K562 (cell line): ENCODE measurements around the gene NF1. TPM values are rescaled to one million over a fixed set of nuclear protein-coding genes. Genes with fewer than 3 reads are reported as not detected.

ENCODE experiments used
- BACH1 ChIP-seq: fragments of 200-800 bp; sonication (Bioruptor generic); IDR thresholded peaks from 2 replicates; pipeline ENCODE4 v1.6.1; 2016; ENCODE audit warnings: missing genetic modification characterization, missing compliant biosample characterization
- BDP1 ChIP-seq: IDR thresholded peaks from 3 replicates; pipeline ENCODE4 v1.6.1; 2011; ENCODE audit not compliant: insufficient read length, insufficient read depth
- BHLHE40 ChIP-seq: IDR thresholded peaks from 2 replicates; pipeline ENCODE4 v1.6.1; 2011; ENCODE audit warnings: low read length, improper control_type of control experiment
- CTBP1 ChIP-seq: fragments of 450-650 bp; IDR thresholded peaks from 2 replicates; pipeline ENCODE4 v1.6.1; 2016; ENCODE audit warnings: borderline replicate concordance
- ELK1 ChIP-seq: sonication (generic); formaldehyde crosslinking; IDR thresholded peaks from 2 replicates; pipeline ENCODE4 v1.8.1; 2022; ENCODE audit warnings: missing genetic modification reagents
- ETS2 ChIP-seq: IDR thresholded peaks from 2 replicates; pipeline ENCODE4 v1.6.1; 2016; ENCODE audit warnings: borderline replicate concordance, missing genetic modification characterization, mild to moderate bottlenecking, moderate library complexity, missing compliant biosample characterization; ENCODE audit not compliant: poor library complexity, severe bottlenecking
- FOXJ3 ChIP-seq: sonication (generic); formaldehyde crosslinking; IDR thresholded peaks from 2 replicates; pipeline ENCODE4 v1.4.0; 2020; ENCODE audit warnings: mild to moderate bottlenecking, missing genetic modification reagents
- GATA2 ChIP-seq: sonication (generic); formaldehyde crosslinking; IDR thresholded peaks from 2 replicates; pipeline ENCODE4 v1.4.0; 2020; ENCODE audit warnings: mild to moderate bottlenecking, missing genetic modification reagents
- GTF2A2 ChIP-seq: IDR thresholded peaks from 2 replicates; pipeline ENCODE4 v1.6.1; 2016; ENCODE audit warnings: mild to moderate bottlenecking, missing genetic modification characterization, missing compliant biosample characterization
- HNRNPH1 ChIP-seq: fragments of 200-400 bp; formaldehyde crosslinking; optimal IDR thresholded peaks from 2 replicates; pipeline ENCODE3; 2017; ENCODE audit warnings: low read depth, mild to moderate bottlenecking, low read length, moderate library complexity
- KLF13 ChIP-seq: fragments of 450-650 bp; IDR thresholded peaks from 2 replicates; pipeline ENCODE4 v1.6.1; 2016; ENCODE audit warnings: missing genetic modification characterization, low read depth, mild to moderate bottlenecking, missing compliant biosample characterization, moderate library complexity, borderline replicate concordance
- MYC ChIP-seq, 2 experiments: fragments of 250-450 bp in 1 of 2; sonication (Bioruptor Pico) in 1 of 2; IDR thresholded peaks; 2 replicates each; pipeline versions ENCODE4 v1.5.1 to v1.6.1; 2012 to 2021; ENCODE audit warnings: low read depth in 2 of 2, borderline replicate concordance in 1 of 2, improper control_type of control experiment in 1 of 2, low read length in 1 of 2, mild to moderate bottlenecking in 1 of 2, moderate library complexity in 1 of 2
- NCOA1 ChIP-seq: fragments of 450-650 bp; IDR thresholded peaks from 2 replicates; pipeline ENCODE4 v1.6.1; 2016; ENCODE audit warnings: low read depth
- NFE2L1 ChIP-seq: fragments of 450-650 bp; IDR thresholded peaks from 2 replicates; pipeline ENCODE4 v1.6.1; 2016; ENCODE audit warnings: missing genetic modification characterization, low read depth, mild to moderate bottlenecking, missing compliant biosample characterization, moderate library complexity, borderline replicate concordance
- NFIC ChIP-seq: fragments of 450-650 bp; IDR thresholded peaks from 2 replicates; pipeline ENCODE4 v1.6.1; 2017; ENCODE audit warnings: mild to moderate bottlenecking, inconsistent platforms
- PTRF ChIP-seq: fragments of 450-650 bp; IDR thresholded peaks from 2 replicates; pipeline ENCODE4 v1.6.1; 2016; ENCODE audit warnings: mild to moderate bottlenecking, missing genetic modification characterization, missing compliant biosample characterization
- RBM14 ChIP-seq: fragments of 200-400 bp; formaldehyde crosslinking; IDR thresholded peaks from 2 replicates; pipeline ENCODE4 v1.6.1; 2018; ENCODE audit warnings: low read depth, mild to moderate bottlenecking, low read length, moderate library complexity, borderline replicate concordance; ENCODE audit not compliant: insufficient read depth
- RNF2 ChIP-seq: sonication (generic); IDR thresholded peaks from 2 replicates; pipeline ENCODE4 v1.6.1; 2016
- SREBF2 ChIP-seq: sonication (generic); formaldehyde crosslinking; IDR thresholded peaks from 2 replicates; pipeline ENCODE4 v1.4.0; 2020; ENCODE audit warnings: mild to moderate bottlenecking, missing genetic modification reagents
- TAF7 ChIP-seq: fragments of 450-650 bp; IDR thresholded peaks from 2 replicates; pipeline ENCODE4 v1.6.1; 2016; ENCODE audit warnings: missing genetic modification characterization, missing compliant biosample characterization
- TCF7L2 ChIP-seq: fragments of 150-350 bp; IDR thresholded peaks from 2 replicates; pipeline ENCODE4 v1.6.1; 2016; ENCODE audit warnings: low read depth, mild to moderate bottlenecking, low read length, moderate library complexity
- TRIM25 ChIP-seq: fragments of 450-650 bp; IDR thresholded peaks from 2 replicates; pipeline ENCODE4 v1.7.0; 2016; ENCODE audit warnings: borderline replicate concordance
- XRCC3 ChIP-seq: fragments of 450-650 bp; IDR thresholded peaks from 2 replicates; pipeline ENCODE4 v1.6.1; 2017; ENCODE audit warnings: mild to moderate bottlenecking, moderate library complexity
- ZFP1 ChIP-seq: fragments of 450-650 bp; formaldehyde crosslinking; IDR thresholded peaks from 2 replicates; pipeline ENCODE4 v1.4.0; 2020; ENCODE audit warnings: mild to moderate bottlenecking, mixed read lengths
- ZFX ChIP-seq: sonication (generic); formaldehyde crosslinking; IDR thresholded peaks from 2 replicates; pipeline ENCODE4 v1.8.0; 2022; ENCODE audit warnings: mild to moderate bottlenecking, missing genetic modification reagents, moderate library complexity
- ZKSCAN3 ChIP-seq: fragments of 250-450 bp; sonication (Bioruptor Pico); IDR thresholded peaks from 2 replicates; pipeline ENCODE4 v1.4.0; 2020
- ZNF133 ChIP-seq: fragments of 250-450 bp; sonication (Bioruptor Pico); IDR thresholded peaks from 2 replicates; pipeline ENCODE4 v1.4.0; 2020; ENCODE audit warnings: mild to moderate bottlenecking
- ZNF143 ChIP-seq: sonication (generic); formaldehyde crosslinking; IDR thresholded peaks from 2 replicates; pipeline ENCODE4 v1.9.0; 2022; ENCODE audit warnings: mild to moderate bottlenecking, missing genetic modification reagents
- polyA plus RNA-seq, 8 experiments: library from polyadenylated mRNA; depleted of rRNA in 4 of 8; stranded (reverse) in 5 of 8; unstranded in 3 of 8; fragments of >200 nt; fragmentation: Nextera tagmentation in 2 of 8; fragmentation: Illumina TruSeq in 1 of 8; extraction: Ambion mirVana in 2 of 8; extraction: Trizol in 1 of 8; gene quantifications; 2 replicates each; pipeline versions ENCODE4 v1.2.1 to v1.2.3, GENCODE V29; 2011 to 2014; ENCODE audit warnings: inconsistent platforms in 1 of 8, missing spikeins in 1 of 8
- total RNA-seq, 7 experiments: library from RNA; depleted of rRNA in 6 of 7; stranded (reverse); fragments of >200 nt in 6 of 7; fragmentation: Illumina TruSeq in 2 of 7; extraction: Trizol in 2 of 7; gene quantifications; 2 replicates each; pipeline versions ENCODE4 v1.2.1 to v1.2.3, GENCODE V29; 2011 to 2021; ENCODE audit warnings: low replicate concordance in 1 of 7

NF1 gene
- total and polyA plus RNA-seq, 9 of the 15 experiments (the other 6 are each of a cell fraction or from before 2014, with no cell fraction given): 3.4 to 41.9 (median 24.3) TPM

GRCh38 chr17:31308372-31309334 lies 213.9 kb downstream of the NF1 start (continued):
- TF ChIP-seq FOXJ3 (CRISPR knock-in tag) (no peak), MYC (IDR thresholded peaks at IDR 0.05; ENCODE audit: low read depth, low read length) (no peak), MYC (CRISPR knock-in tag; IDR thresholded peaks at IDR 0.05; ENCODE audit: borderline replicate concordance, low read depth) (no peak), CTBP1 (0 out of 2 replicates have a peak, but pooled peaks have one; percentile 16), ELK1 (CRISPR knock-in tag) (no peak), SREBF2 (CRISPR knock-in tag) (no peak), KLF13 (no peak), TRIM25 (no peak), ZNF133 (CRISPR knock-in tag) (no peak), TAF7 (tag) (no peak), NFE2L1 (tag) (no peak), HNRNPH1 (no peak), TCF7L2 (no peak), ZFX (CRISPR knock-in tag) (no peak), RBM14 (no peak), ETS2 (no peak), XRCC3 (no peak), ZKSCAN3 (CRISPR knock-in tag) (no peak), NCOA1 (peak; percentile 38; the same call in 1 of the 2 replicates), PTRF (tag) (no peak), RNF2 (no peak), GATA2 (CRISPR knock-in tag) (no peak), BDP1 (no peak), NFIC (peak; percentile 49), BACH1 (tag) (no peak), ZFP1 (CRISPR knock-in tag) (no peak), ZNF143 (CRISPR knock-in tag) (no peak), GTF2A2 (tag) (no peak), BHLHE40 (no peak)
